Uterus (tissue), 4 donors: ENCODE data around the gene KRTAP5-3. TPM values are rescaled to one million over a fixed set of nuclear protein-coding genes. Genes with fewer than 3 reads are reported as not detected.

Source experiments
- DNase-seq, 2 donors: peaks; one replicate each; pipeline ENCODE4 v3.0.0-alpha.2; 2019 to 2020
- H3K27ac ChIP-seq, 2 donors: fragments of 200-600 bp; sonication (generic); 1 replicate in 1 of 2; 2 replicates in 1 of 2; pipeline ENCODE4 v1.5.1; 2016 to 2018
- H3K27me3 ChIP-seq, 2 donors: fragments of 200-600 bp; sonication (generic); one replicate each; pipeline ENCODE4 v1.5.1; 2018 to 2019; ENCODE audit warnings: control low read depth in 1 of 2
- H3K36me3 ChIP-seq, 2 donors: fragments of 200-600 bp; sonication (generic); one replicate each; pipeline ENCODE4 v1.5.1; 2019; ENCODE audit warnings: control low read depth in 1 of 2
- H3K4me1 ChIP-seq, 2 donors: fragments of 200-600 bp; sonication (generic); one replicate each; pipeline ENCODE4 v1.5.1; 2018 to 2019; ENCODE audit warnings: control low read depth in 1 of 2
- H3K4me3 ChIP-seq, 2 donors: fragments of 200-600 bp; sonication (generic); 1 replicate in 1 of 2; 2 replicates in 1 of 2; pipeline ENCODE4 v1.5.1; 2018 to 2019; ENCODE audit warnings: mild to moderate bottlenecking in 1 of 2
- H3K9me3 ChIP-seq, 2 donors: fragments of 200-600 bp; sonication (generic); one replicate each; pipeline ENCODE4 v1.5.1; 2019; ENCODE audit warnings: control low read depth in 1 of 2
- POLR2A ChIP-seq, 2 donors: fragments of 450-650 bp; IDR thresholded peaks; one replicate each; pipeline ENCODE4 v1.6.1; 2016; ENCODE audit warnings: antibody characterized with exemption in 2 of 2, mild to moderate bottlenecking in 1 of 2, moderate library complexity in 1 of 2
- intact Hi-C: fragments of 100-400 bp; cut with DNase I; formaldehyde crosslinking; loops from one replicate; pipeline ENCODE4 v1.15.1; 2023; ENCODE audit warnings: low total_unique reads
- total RNA-seq, 4 donors: library from RNA; depleted of rRNA in 3 of 4; stranded (reverse); fragments of >200 nt in 3 of 4; gene quantifications; one replicate each; pipeline versions ENCODE4 v1.1.0 to v1.2.4, GENCODE V29; 2014 to 2023
- TF ChIP-seq, protein P1 (sequence below), 4 experiments: fragments of 200-600 bp in 2 of 4; fragments of 450-650 bp in 2 of 4; sonication (generic) in 2 of 4; IDR thresholded peaks; one replicate each; pipeline ENCODE4 v1.5.1; 2016 to 2019; ENCODE audit warnings: antibody characterized with exemption in 4 of 4, mild to moderate bottlenecking in 2 of 4, moderate library complexity in 1 of 4
- donor health status: DM: yes; HTN: yes; CAD: no.

KRTAP5-3 gene
- total RNA-seq, 4 donors from 2014 or later, result not detected

GRCh38 chr11:1565173-1565903 is 42.9 kb downstream of the KRTAP5-3 start:
- intact Hi-C loops, result no loop called here
- H3K9me3 ChIP-seq, result no peaks in the 10 kb centered on the region

GRCh38 chr11:1564535-1565172 is 43.6 kb downstream of the KRTAP5-3 start:
- Histone ChIP-seq H3K9me3 (no peaks in the 10 kb centered on the region), H3K36me3 (no peaks in the 10 kb centered on the region), H3K27ac (peak overlapping the region; percentile 66), H3K4me1 (peaks cover 0 to 12% of the 10 kb centered on the region in 2 donors), H3K27me3 (no peaks in the 10 kb centered on the region), H3K4me3 (no peak overlapping the region)
- peak in 1 of 2 donors; percentile 14 for TF ChIP-seq POLR2A (IDR thresholded peaks at IDR 0.05)
- TF ChIP-seq, protein P1, sequence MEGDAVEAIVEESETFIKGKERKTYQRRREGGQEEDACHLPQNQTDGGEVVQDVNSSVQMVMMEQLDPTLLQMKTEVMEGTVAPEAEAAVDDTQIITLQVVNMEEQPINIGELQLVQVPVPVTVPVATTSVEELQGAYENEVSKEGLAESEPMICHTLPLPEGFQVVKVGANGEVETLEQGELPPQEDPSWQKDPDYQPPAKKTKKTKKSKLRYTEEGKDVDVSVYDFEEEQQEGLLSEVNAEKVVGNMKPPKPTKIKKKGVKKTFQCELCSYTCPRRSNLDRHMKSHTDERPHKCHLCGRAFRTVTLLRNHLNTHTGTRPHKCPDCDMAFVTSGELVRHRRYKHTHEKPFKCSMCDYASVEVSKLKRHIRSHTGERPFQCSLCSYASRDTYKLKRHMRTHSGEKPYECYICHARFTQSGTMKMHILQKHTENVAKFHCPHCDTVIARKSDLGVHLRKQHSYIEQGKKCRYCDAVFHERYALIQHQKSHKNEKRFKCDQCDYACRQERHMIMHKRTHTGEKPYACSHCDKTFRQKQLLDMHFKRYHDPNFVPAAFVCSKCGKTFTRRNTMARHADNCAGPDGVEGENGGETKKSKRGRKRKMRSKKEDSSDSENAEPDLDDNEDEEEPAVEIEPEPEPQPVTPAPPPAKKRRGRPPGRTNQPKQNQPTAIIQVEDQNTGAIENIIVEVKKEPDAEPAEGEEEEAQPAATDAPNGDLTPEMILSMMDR (IDR thresholded peaks at IDR 0.05), result no peak
- peak; percentile 78 to 85 for DNase-seq
- intact Hi-C loops, result no loop called here

More at GRCh38 chr11:1565173-1565903, 42.9 kb downstream of the KRTAP5-3 start:
- Histone ChIP-seq H3K27ac (peak overlapping the region; percentile 66), H3K4me3 (no peak overlapping the region), H3K36me3 (no peaks in the 10 kb centered on the region), H3K27me3 (no peaks in the 10 kb centered on the region), H3K4me1 (peaks cover 0 to 15% of the 10 kb centered on the region in 2 donors)
- TF ChIP-seq, protein P1 (IDR thresholded peaks at IDR 0.05), result no peak
- no peak for TF ChIP-seq POLR2A (IDR thresholded peaks at IDR 0.05)
- DNase-seq, result no peak

DNA sequence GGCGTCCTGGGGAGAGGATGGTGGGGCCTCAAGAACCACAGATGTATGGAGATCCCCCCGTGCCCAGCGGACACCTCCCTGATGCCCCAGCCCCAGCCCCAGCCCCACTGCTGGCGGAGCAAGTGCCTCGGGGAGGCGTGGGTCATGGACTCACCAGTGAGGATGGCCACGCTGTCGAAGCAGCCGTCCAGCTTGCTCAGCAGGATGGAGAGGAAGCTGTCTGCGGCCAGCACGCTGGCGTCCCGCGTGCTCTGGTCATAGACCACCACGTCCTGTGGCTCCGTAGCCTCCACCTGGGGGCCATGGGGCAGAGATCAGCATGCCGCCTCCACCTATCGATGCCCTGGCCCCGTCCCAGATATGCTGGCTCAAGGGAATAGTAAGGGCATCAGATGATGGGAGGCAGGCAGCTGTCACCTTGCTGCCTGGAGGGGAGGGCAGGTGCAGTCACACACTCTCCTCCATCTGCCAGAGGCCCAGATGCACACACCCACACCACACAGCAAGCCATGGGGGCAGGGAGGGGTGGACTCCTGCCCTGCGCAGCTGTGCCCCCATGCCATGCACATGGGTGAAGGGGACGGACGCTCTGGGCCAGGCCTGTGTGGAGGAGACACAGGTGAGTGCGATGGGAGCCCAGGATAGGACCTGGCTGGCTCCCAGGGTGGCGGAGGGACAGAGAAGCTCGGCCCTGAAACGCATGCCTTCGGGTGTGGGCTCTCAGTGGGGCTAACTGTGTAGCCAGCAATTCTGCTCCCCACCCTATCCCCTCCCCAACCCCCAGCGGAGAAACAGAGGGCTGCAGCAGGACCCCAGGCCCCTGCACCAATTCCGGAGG is 44.3 kb downstream of the KRTAP5-3 start:
- DNase-seq, result no peak
- intact Hi-C loops, result no loop called here
- TF ChIP-seq, protein P1 (IDR thresholded peaks at IDR 0.05), result no peak
- TF ChIP-seq POLR2A (IDR thresholded peaks at IDR 0.05), result no peak
- H3K9me3 ChIP-seq, result no peaks in the 10 kb centered on the region
- no peak overlapping the region for H3K4me3 ChIP-seq
- H3K36me3 ChIP-seq, result no peaks in the 10 kb centered on the region
- H3K4me1 ChIP-seq, result peaks cover 0 to 12% of the 10 kb centered on the region in 2 donors
- H3K27ac ChIP-seq, result peak overlapping the region; percentile 66
- no peaks in the 10 kb centered on the region for H3K27me3 ChIP-seq

GRCh38 chr11:1563149-1563638 is 45.1 kb downstream of the KRTAP5-3 start:
- H3K4me3 ChIP-seq, result no peak overlapping the region

More at GRCh38 chr11:1563149-1563638, 45.1 kb downstream of the KRTAP5-3 start:
- DNase-seq, result no peak
- Histone ChIP-seq H3K4me1 (peaks cover 0 to 11% of the 10 kb centered on the region in 2 donors), H3K27me3 (no peaks in the 10 kb centered on the region), H3K36me3 (no peaks in the 10 kb centered on the region), H3K27ac (no peak overlapping the region), H3K9me3 (no peaks in the 10 kb centered on the region)
- intact Hi-C loops, result no loop called here
- TF ChIP-seq POLR2A (IDR thresholded peaks at IDR 0.05), result no peak
- TF ChIP-seq, protein P1 (IDR thresholded peaks at IDR 0.05), result no peak
